SK-N-MC (cell line): ENCODE data around the gene DLG1.

Experiments
- DNase-seq: peaks from one replicate; pipeline ENCODE4 v3.0.0-alpha.2; 2011; ENCODE audit warnings: low read depth, low spot score
- H3K27ac ChIP-seq: fragments of 200-600 bp; sonication (generic); 2 replicates; pipeline ENCODE4 v1.5.1; 2016; ENCODE audit warnings: mixed run types
- H3K36me3 ChIP-seq: fragments of 200-600 bp; sonication (generic); 2 replicates; pipeline ENCODE4 v1.6.1; 2017; ENCODE audit warnings: antibody characterized with exemption, low read length, mixed read lengths; ENCODE audit not compliant: insufficient read depth
- H3K4me3 ChIP-seq: fragments of 200-600 bp; sonication (generic); 2 replicates; pipeline ENCODE4 v1.5.1; 2016
- H3K9ac ChIP-seq: fragments of 200-600 bp; sonication (generic); 2 replicates; pipeline ENCODE4 v1.8.0; 2017; ENCODE audit warnings: mixed run types, mixed read lengths; ENCODE audit not compliant: insufficient read length
- H3K9me3 ChIP-seq: fragments of 200-600 bp; sonication (generic); 2 replicates; pipeline ENCODE4 v1.6.1; 2017; ENCODE audit warnings: low read depth, mild to moderate bottlenecking, antibody characterized with exemption, low read length, moderate library complexity, mixed read lengths
- EZH2 ChIP-seq: fragments of 200-600 bp; sonication (generic); IDR thresholded peaks from one replicate; pipeline ENCODE4 v1.6.1; 2017; ENCODE audit warnings: antibody characterized with exemption
- FOXP2 ChIP-seq: optimal IDR thresholded peaks from 2 replicates; pipeline ENCODE3; 2011; ENCODE audit warnings: mild to moderate bottlenecking, moderate library complexity; ENCODE audit not compliant: insufficient read depth; ENCODE audit errors: extremely low read length, control extremely low read depth
- POLR2AphosphoS5 ChIP-seq: IDR thresholded peaks from 2 replicates; pipeline ENCODE4 v1.6.1; 2012; ENCODE audit warnings: mild to moderate bottlenecking, low read depth, low read length, borderline replicate concordance

DLG1 gene

GRCh38 chr3:197236362-197236761 is 62.0 kb downstream of the DLG1 start:
- H3K36me3 ChIP-seq, result peaks cover 67% of the 10 kb centered on the region
- no peak for TF ChIP-seq EZH2
- no peak for TF ChIP-seq FOXP2
- no peak for TF ChIP-seq POLR2AphosphoS5
- H3K4me3 ChIP-seq, result no peak overlapping the region
- no peak overlapping the region for H3K9ac ChIP-seq
- no peak overlapping the region for H3K27ac ChIP-seq
- peaks cover 32% of the 10 kb centered on the region for H3K9me3 ChIP-seq
- no peak for DNase-seq

GRCh38 chr3:197234947-197235914 is 63.2 kb downstream of the DLG1 start:
- no peak overlapping the region for H3K27ac ChIP-seq
- peaks cover 62% of the 10 kb centered on the region for H3K36me3 ChIP-seq
- no peak overlapping the region for H3K4me3 ChIP-seq
- TF ChIP-seq EZH2 (no peak), FOXP2 (no peak), POLR2AphosphoS5 (no peak)
- no peak for DNase-seq
- H3K9me3 ChIP-seq, result peaks cover 25% of the 10 kb centered on the region
- H3K9ac ChIP-seq, result no peak overlapping the region

GRCh38 chr3:197231321-197231720 is 67.1 kb downstream of the DLG1 start:
- TF ChIP-seq FOXP2 (no peak), EZH2 (no peak), POLR2AphosphoS5 (no peak)
- no peak for DNase-seq
- H3K9me3 ChIP-seq, result peaks cover 9% of the 10 kb centered on the region; the same call in 1 of the 2 replicates
- H3K27ac ChIP-seq, result no peak overlapping the region
- peaks cover 33% of the 10 kb centered on the region for H3K36me3 ChIP-seq
- no peak overlapping the region for H3K9ac ChIP-seq
- no peak overlapping the region for H3K4me3 ChIP-seq

- Histone ChIP-seq H3K27ac (no peak overlapping the region), H3K36me3 (peaks cover 19% of the 10 kb centered on the region), H3K9ac (no peak overlapping the region), H3K4me3 (no peak overlapping the region), H3K9me3 (no peaks in the 10 kb centered on the region)
- DNase-seq, result no peak
- TF ChIP-seq FOXP2 (no peak), EZH2 (no peak), POLR2AphosphoS5 (no peak)
Observed at GRCh38 chr3:197229836-197230235, 68.6 kb downstream of the DLG1 start.

GRCh38 chr3:197229178-197229577 is 69.2 kb downstream of the DLG1 start:
- H3K9me3 ChIP-seq, result no peaks in the 10 kb centered on the region
- no peak for TF ChIP-seq POLR2AphosphoS5
- no peak for DNase-seq
- no peak overlapping the region for H3K27ac ChIP-seq
- H3K4me3 ChIP-seq, result no peak overlapping the region
- H3K9ac ChIP-seq, result no peak overlapping the region
- peaks cover 12% of the 10 kb centered on the region for H3K36me3 ChIP-seq

GRCh38 chr3:197227780-197228574 is 70.4 kb downstream of the DLG1 start:
- TF ChIP-seq FOXP2 (no peak), POLR2AphosphoS5 (no peak), EZH2 (no peak)

GRCh38 chr3:197226179-197226578 is 72.2 kb downstream of the DLG1 start:
- Histone ChIP-seq H3K9ac (peak overlapping the region; percentile 9), H3K27ac (peak overlapping the region; percentile 33; the same call in 1 of the 2 replicates), H3K36me3 (no peaks in the 10 kb centered on the region), H3K9me3 (no peaks in the 10 kb centered on the region), H3K4me3 (peak overlapping the region; percentile 17; the same call in 1 of the 2 replicates)
- DNase-seq, result no peak
- TF ChIP-seq EZH2 (no peak), POLR2AphosphoS5 (no peak), FOXP2 (no peak)

More at GRCh38 chr3:197227780-197228574, 70.4 kb downstream of the DLG1 start:
- Histone ChIP-seq H3K9me3 (no peaks in the 10 kb centered on the region), H3K9ac (no peak overlapping the region), H3K4me3 (no peak overlapping the region), H3K27ac (peak overlapping the region; percentile 9; the same call in 1 of the 2 replicates), H3K36me3 (peaks cover 5% of the 10 kb centered on the region; the same call in 1 of the 2 replicates)
- DNase-seq, result no peak

GRCh38 chr3:197225579-197225978 is 72.8 kb downstream of the DLG1 start:
- Histone ChIP-seq H3K36me3 (no peaks in the 10 kb centered on the region), H3K27ac (peak overlapping the region; percentile 33; the same call in 1 of the 2 replicates), H3K9ac (no peak overlapping the region), H3K9me3 (no peaks in the 10 kb centered on the region), H3K4me3 (0 out of 2 replicates have a peak overlapping the region, but pooled peaks have one; percentile 17)
- no peak for DNase-seq
- TF ChIP-seq FOXP2 (no peak), POLR2AphosphoS5 (no peak), EZH2 (no peak)
